Choroid plexus epithelial cell (primary cell): ENCODE measurements around the gene TGFBR2.

Experiments used
- DNase-seq: peaks from one replicate; pipeline ENCODE4 v3.0.0-alpha.2; 2010; ENCODE audit warnings: low read depth
- H3K4me3 ChIP-seq: 2 replicates; pipeline ENCODE4 v1.5.1; 2011; ENCODE audit warnings: low read depth, mild to moderate bottlenecking, control low read depth, low read length, moderate library complexity
- CTCF ChIP-seq: conservative IDR thresholded peaks from 2 replicates; pipeline ENCODE4 v1.5.1; 2011; ENCODE audit warnings: low read depth, mild to moderate bottlenecking, control low read depth, inconsistent platforms, low read length, moderate library complexity

Gene TGFBR2

GRCh38 chr3:30600572-30600971, 5.8 kb upstream of the TGFBR2 start:
- no peak overlapping the region for H3K4me3 ChIP-seq
- no peak for DNase-seq
- no peak for TF ChIP-seq CTCF

GRCh38 chr3:30602946-30603345, 3.5 kb upstream of the TGFBR2 start:
- TF ChIP-seq CTCF: no peak
- no peak overlapping the region for H3K4me3 ChIP-seq
- no peak for DNase-seq

GRCh38 chr3:30604093-30604492, 2.3 kb upstream of the TGFBR2 start:
- DNase-seq: peak; percentile 54
- H3K4me3 ChIP-seq: no peak overlapping the region
- TF ChIP-seq CTCF: no peak

GRCh38 chr3:30604558-30604957, 1.8 kb upstream of the TGFBR2 start:
- H3K4me3 ChIP-seq: no peak overlapping the region
- TF ChIP-seq CTCF: no peak
- no peak for DNase-seq

- no peak overlapping the region for H3K4me3 ChIP-seq
- no peak for TF ChIP-seq CTCF
- no peak for DNase-seq
Measured at GRCh38 chr3:30605005-30605404, 1.4 kb upstream of the TGFBR2 start.

- DNase-seq: no peak
- peak overlapping the region; percentile 91 for H3K4me3 ChIP-seq
- TF ChIP-seq CTCF: no peak
Measured at GRCh38 chr3:30605706-30606300, 598 bp upstream of the TGFBR2 start.

- DNase-seq: peak; percentile 58
- TF ChIP-seq CTCF: no peak
- H3K4me3 ChIP-seq: peak overlapping the region; percentile 91
Measured at GRCh38 chr3:30607032-30607833, 832 bp downstream of the TGFBR2 start.
